Neural progenitor cell (in vitro differentiated cells): ENCODE measurements around the gene EAF2. TPM values are rescaled to one million over a fixed set of nuclear protein-coding genes. Genes with fewer than 3 reads are reported as not detected.

ENCODE experiments used
- DNase-seq: peaks from one replicate; pipeline ENCODE4 v3.0.0-alpha.2; 2016; ENCODE audit warnings: low spot score
- H2AFZ ChIP-seq: fragments of 200-600 bp; sonication (generic); replicated peaks from 2 replicates; pipeline ENCODE4 v1.6.1; 2016; ENCODE audit warnings: antibody characterized with exemption
- H3F3A ChIP-seq: fragments of 200-600 bp; sonication (generic); 2 replicates; pipeline ENCODE4 v1.6.1; 2016; ENCODE audit warnings: antibody characterized with exemption, low read depth
- H3K27ac ChIP-seq: fragments of 200-600 bp; sonication (generic); 2 replicates; pipeline ENCODE4 v1.5.1; 2016; ENCODE audit warnings: mild to moderate bottlenecking
- H3K27me3 ChIP-seq: fragments of 200-600 bp; sonication (generic); 2 replicates; pipeline ENCODE4 v1.6.1; 2016; ENCODE audit warnings: mild to moderate bottlenecking, moderate library complexity
- H3K36me3 ChIP-seq: fragments of 200-600 bp; sonication (generic); 2 replicates; pipeline ENCODE4 v1.5.1; 2016
- H3K4me1 ChIP-seq: fragments of 200-600 bp; sonication (generic); 2 replicates; pipeline ENCODE4 v1.6.1; 2016; ENCODE audit warnings: mixed run types
- H3K4me2 ChIP-seq: fragments of 200-600 bp; sonication (generic); 2 replicates; pipeline ENCODE4 v1.6.1; 2016
- H3K4me3 ChIP-seq: fragments of 200-600 bp; sonication (generic); 2 replicates; pipeline ENCODE4 v1.5.1; 2016
- H3K79me2 ChIP-seq: fragments of 200-600 bp; sonication (generic); 2 replicates; pipeline ENCODE4 v1.6.1; 2016; ENCODE audit warnings: low read depth
- H3K9ac ChIP-seq: fragments of 200-600 bp; sonication (generic); 2 replicates; pipeline ENCODE4 v1.6.1; 2016
- H3K9me3 ChIP-seq: fragments of 200-600 bp; sonication (generic); 2 replicates; pipeline ENCODE4 v1.5.1; 2016; ENCODE audit warnings: low read depth
- H4K20me1 ChIP-seq: fragments of 200-600 bp; sonication (generic); 2 replicates; pipeline ENCODE4 v1.6.1; 2016; ENCODE audit warnings: low read depth
- H3K27ac Mint-ChIP-seq: 3 replicates; pipeline ENCODE4 v1.8.0; 2021; ENCODE audit warnings: mixed read lengths
- H3K27me3 Mint-ChIP-seq: 2 replicates; pipeline ENCODE4 v1.8.0; 2022; ENCODE audit warnings: low read depth, mild to moderate bottlenecking, inconsistent platforms, moderate library complexity, mixed read lengths; ENCODE audit not compliant: insufficient read depth
- H3K36me3 Mint-ChIP-seq: 3 replicates; pipeline ENCODE4 v1.8.0; 2021; ENCODE audit warnings: mixed read lengths
- H3K4me1 Mint-ChIP-seq: 3 replicates; pipeline ENCODE4 v1.8.0; 2021; ENCODE audit warnings: mixed read lengths
- H3K4me3 Mint-ChIP-seq: 3 replicates; pipeline ENCODE4 v1.8.0; 2021; ENCODE audit warnings: mild to moderate bottlenecking, moderate library complexity, mixed read lengths
- H3K9me3 Mint-ChIP-seq: 3 replicates; pipeline ENCODE4 v1.8.0; 2020; ENCODE audit warnings: mixed read lengths
- EZH2 ChIP-seq: fragments of 200-600 bp; sonication (generic); IDR thresholded peaks from 2 replicates; pipeline ENCODE4 v1.6.1; 2017; ENCODE audit warnings: antibody characterized with exemption, mild to moderate bottlenecking, moderate library complexity
- EZH2phosphoT487 ChIP-seq: fragments of 200-600 bp; sonication (generic); IDR thresholded peaks from 2 replicates; pipeline ENCODE4 v1.6.1; 2017; ENCODE audit warnings: antibody characterized with exemption
- total RNA-seq: library from RNA; depleted of rRNA; stranded (reverse); fragments of >200 nt; gene quantifications from 2 replicates; pipeline ENCODE4 v1.2.3, GENCODE V29; 2015; ENCODE audit warnings: low replicate concordance
- TF ChIP-seq, protein P1 (sequence below): fragments of 200-600 bp; sonication (generic); IDR thresholded peaks from 2 replicates; pipeline ENCODE4 v1.5.1; 2017; ENCODE audit warnings: antibody characterized with exemption, mild to moderate bottlenecking

EAF2 gene
- total RNA-seq, 1 donor from 2014 or later = 8.5 TPM

DNA sequence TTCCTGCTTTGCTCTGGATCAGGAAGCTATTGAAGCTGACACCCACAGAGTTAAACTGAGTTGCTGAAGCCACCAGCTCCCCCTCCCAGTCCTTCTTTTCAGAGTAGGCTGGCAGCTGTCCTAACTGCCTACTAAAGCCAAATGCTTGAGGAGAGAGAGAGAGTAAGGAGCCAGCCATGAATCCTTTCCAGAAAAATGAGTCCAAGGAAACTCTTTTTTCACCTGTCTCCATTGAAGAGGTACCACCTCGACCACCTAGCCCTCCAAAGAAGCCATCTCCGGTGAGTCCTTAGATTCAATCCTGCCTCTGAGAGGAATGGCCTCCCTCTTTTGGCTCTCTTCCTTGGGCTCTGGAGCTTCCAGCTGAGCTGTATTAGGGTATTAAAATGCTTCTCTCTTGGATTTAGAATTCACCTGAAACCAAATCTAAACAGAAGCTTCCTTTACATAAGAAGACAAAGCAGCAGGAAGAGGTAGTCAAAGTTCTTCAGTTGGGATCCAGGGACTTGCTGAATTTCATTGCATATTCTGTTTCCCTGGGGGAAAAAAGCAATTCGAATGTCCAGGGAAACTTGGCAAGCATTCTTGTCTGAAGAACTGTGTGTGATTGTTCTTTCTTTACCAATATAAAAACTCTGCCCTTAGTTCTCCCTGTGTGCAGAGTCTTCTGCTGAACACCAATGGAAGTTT lies 59.4 kb downstream of the EAF2 start, which contains the start of gene SLC15A2:
Gene SLC15A2, plus strand, starts transcription at position 101 of the 690 bp plus-strand sequence. Its CDS starts 76 bp downstream, at position 177.
- H3K9me3 ChIP-seq = no peaks in the 10 kb centered on the region
- peaks cover 16% of the 10 kb centered on the region for H3F3A ChIP-seq
- peak within 1 kb of the TSS; percentile 82 for H3K4me2 ChIP-seq
- TF ChIP-seq EZH2phosphoT487 (no peak), EZH2 (no peak)
- TF ChIP-seq, protein P1, sequence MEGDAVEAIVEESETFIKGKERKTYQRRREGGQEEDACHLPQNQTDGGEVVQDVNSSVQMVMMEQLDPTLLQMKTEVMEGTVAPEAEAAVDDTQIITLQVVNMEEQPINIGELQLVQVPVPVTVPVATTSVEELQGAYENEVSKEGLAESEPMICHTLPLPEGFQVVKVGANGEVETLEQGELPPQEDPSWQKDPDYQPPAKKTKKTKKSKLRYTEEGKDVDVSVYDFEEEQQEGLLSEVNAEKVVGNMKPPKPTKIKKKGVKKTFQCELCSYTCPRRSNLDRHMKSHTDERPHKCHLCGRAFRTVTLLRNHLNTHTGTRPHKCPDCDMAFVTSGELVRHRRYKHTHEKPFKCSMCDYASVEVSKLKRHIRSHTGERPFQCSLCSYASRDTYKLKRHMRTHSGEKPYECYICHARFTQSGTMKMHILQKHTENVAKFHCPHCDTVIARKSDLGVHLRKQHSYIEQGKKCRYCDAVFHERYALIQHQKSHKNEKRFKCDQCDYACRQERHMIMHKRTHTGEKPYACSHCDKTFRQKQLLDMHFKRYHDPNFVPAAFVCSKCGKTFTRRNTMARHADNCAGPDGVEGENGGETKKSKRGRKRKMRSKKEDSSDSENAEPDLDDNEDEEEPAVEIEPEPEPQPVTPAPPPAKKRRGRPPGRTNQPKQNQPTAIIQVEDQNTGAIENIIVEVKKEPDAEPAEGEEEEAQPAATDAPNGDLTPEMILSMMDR = no peak
- H2AFZ ChIP-seq = peak within 1 kb of the TSS; percentile 93
- no peaks in the 10 kb centered on the region for H3K36me3 ChIP-seq
- no peaks in the 10 kb centered on the region for H3K27me3 ChIP-seq
- H3K79me2 ChIP-seq = no peaks in the 10 kb centered on the region
- peak within 1 kb of the TSS; percentile 36 for H3K4me3 ChIP-seq
- Mint-ChIP-seq H3K9me3 (no peaks in the 10 kb centered on the region), H3K36me3 (no peaks in the 10 kb centered on the region), H3K27me3 (peaks cover 2% of the 10 kb centered on the region), H3K4me1 (peaks cover 10% of the 10 kb centered on the region), H3K27ac (no peak within 1 kb of the TSS), H3K4me3 (no peak within 1 kb of the TSS)
- peaks cover 17% of the 10 kb centered on the region for H3K4me1 ChIP-seq
- peak within 1 kb of the TSS; percentile 27 for H3K9ac ChIP-seq
- peak within 1 kb of the TSS; percentile 71 for H3K27ac ChIP-seq
- no peaks in the 10 kb centered on the region for H4K20me1 ChIP-seq
- peak; percentile 54 for DNase-seq

DNA sequence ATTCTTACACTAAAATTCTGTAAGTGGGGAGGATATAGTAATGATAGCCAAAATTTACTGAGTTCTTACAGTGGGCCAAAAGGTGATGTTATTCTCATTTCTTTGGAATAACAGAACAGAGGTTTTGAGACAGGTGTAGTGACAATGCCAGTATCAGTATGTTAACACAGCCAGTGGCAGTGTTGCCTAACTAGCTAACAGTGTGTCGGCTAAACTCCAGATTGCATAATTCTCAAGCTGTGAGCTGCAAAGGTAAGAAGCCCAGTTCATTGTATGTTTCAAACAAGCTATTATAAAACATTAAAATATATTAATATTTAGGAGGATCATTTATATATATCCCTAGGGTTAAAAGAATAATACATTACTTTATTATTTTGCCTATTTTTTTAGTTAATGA lies 60.1 kb downstream of the EAF2 start:
- H3K9me3 Mint-ChIP-seq = no peaks in the 10 kb centered on the region
- no peaks in the 10 kb centered on the region for H3K27me3 ChIP-seq
- no peak overlapping the region for H3K4me3 Mint-ChIP-seq
- peaks cover 10% of the 10 kb centered on the region for H3K4me1 Mint-ChIP-seq
- peaks cover 17% of the 10 kb centered on the region for H3K4me1 ChIP-seq
- H3F3A ChIP-seq = peaks cover 16% of the 10 kb centered on the region
- H3K9ac ChIP-seq = no peak overlapping the region
- DNase-seq = no peak
- peak overlapping the region; percentile 82 for H3K4me2 ChIP-seq
- TF ChIP-seq, protein P1 = no peak
- TF ChIP-seq EZH2 = no peak
- no peak for TF ChIP-seq EZH2phosphoT487
- H3K36me3 ChIP-seq = no peaks in the 10 kb centered on the region
- H4K20me1 ChIP-seq = no peaks in the 10 kb centered on the region
- no peak overlapping the region for H3K27ac ChIP-seq
- peak overlapping the region; percentile 36 for H3K4me3 ChIP-seq
- no peaks in the 10 kb centered on the region for H3K36me3 Mint-ChIP-seq
- H2AFZ ChIP-seq = peak overlapping the region; percentile 93
- H3K27ac Mint-ChIP-seq = no peak overlapping the region
- no peaks in the 10 kb centered on the region for H3K9me3 ChIP-seq
- no peaks in the 10 kb centered on the region for H3K79me2 ChIP-seq
- peaks cover 2% of the 10 kb centered on the region for H3K27me3 Mint-ChIP-seq

DNA sequence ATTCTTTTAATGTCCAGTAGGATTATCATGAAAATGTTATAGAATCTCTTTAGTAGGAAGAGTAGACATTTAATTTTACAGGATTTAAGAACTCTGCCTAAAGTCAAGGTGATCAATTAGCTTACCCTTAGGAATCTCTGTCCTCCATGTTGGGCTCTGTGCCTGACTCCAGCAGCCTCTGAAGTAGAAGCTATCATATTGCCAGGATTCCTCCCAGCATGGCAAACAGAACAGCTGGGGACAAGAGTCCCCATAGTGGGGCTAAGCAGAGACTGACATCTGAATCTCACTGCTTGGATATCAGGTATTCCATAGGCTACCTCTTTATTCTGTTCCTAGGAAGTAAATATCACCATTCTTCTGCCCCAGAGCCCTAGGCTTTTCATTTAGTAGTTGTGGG lies 60.7 kb downstream of the EAF2 start:
- no peaks in the 10 kb centered on the region for H3K9me3 Mint-ChIP-seq
- no peaks in the 10 kb centered on the region for H4K20me1 ChIP-seq
- H3K27me3 ChIP-seq = no peaks in the 10 kb centered on the region
- H3K36me3 ChIP-seq = no peaks in the 10 kb centered on the region
- peaks cover 17% of the 10 kb centered on the region for H3K4me1 ChIP-seq
- H3K27ac ChIP-seq = no peak overlapping the region
- peaks cover 10% of the 10 kb centered on the region for H3K4me1 Mint-ChIP-seq
- H3K27ac Mint-ChIP-seq = no peak overlapping the region
- H3K79me2 ChIP-seq = no peaks in the 10 kb centered on the region
- no peaks in the 10 kb centered on the region for H3K36me3 Mint-ChIP-seq
- no peak overlapping the region for H2AFZ ChIP-seq
- peaks cover 2% of the 10 kb centered on the region for H3K27me3 Mint-ChIP-seq
- no peak overlapping the region for H3K4me3 Mint-ChIP-seq
- H3F3A ChIP-seq = peaks cover 16% of the 10 kb centered on the region
- no peaks in the 10 kb centered on the region for H3K9me3 ChIP-seq
- no peak overlapping the region for H3K4me2 ChIP-seq
- no peak overlapping the region for H3K4me3 ChIP-seq
- no peak for DNase-seq
- TF ChIP-seq, protein P1 = no peak
- TF ChIP-seq EZH2 (no peak), EZH2phosphoT487 (no peak)
- H3K9ac ChIP-seq = no peak overlapping the region
